OCI-LY7 (cell line): ENCODE results near the gene DCLK1.

Experiments
- EZH2phosphoT487 ChIP-seq: fragments of 200-600 bp; sonication (generic); IDR thresholded peaks from 2 replicates; pipeline ENCODE4 v1.6.1; 2018; ENCODE audit warnings: low read depth, borderline replicate concordance, mild to moderate bottlenecking, mixed run types, antibody characterized with exemption, low read length, moderate library complexity, mixed read lengths
- TF ChIP-seq, protein P1 (sequence below): fragments of 200-600 bp; sonication (generic); conservative IDR thresholded peaks from 2 replicates; pipeline ENCODE4 v1.5.1; 2014; ENCODE audit warnings: mild to moderate bottlenecking, antibody characterized with exemption, low read length, moderate library complexity, mixed read lengths

DNA sequence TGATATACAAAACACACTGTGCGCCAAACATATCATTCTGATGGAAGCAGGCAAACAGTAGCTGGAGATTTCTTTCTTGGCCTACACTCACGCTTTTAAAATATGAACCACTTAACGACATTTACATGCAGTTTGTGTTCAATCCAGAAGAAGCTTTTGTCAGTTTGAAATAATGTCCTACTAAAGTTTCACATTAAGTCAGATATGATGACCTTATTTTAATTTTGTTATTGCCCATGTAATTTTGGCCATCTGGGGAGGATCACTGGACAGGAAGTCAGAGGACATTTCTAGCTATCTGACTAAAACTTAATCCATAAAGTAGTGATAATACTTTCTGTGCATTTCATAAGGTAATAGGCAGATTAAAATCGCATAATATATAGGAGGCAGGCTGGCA is 98.1 kb downstream of the DCLK1 start:
- TF ChIP-seq, protein P1, sequence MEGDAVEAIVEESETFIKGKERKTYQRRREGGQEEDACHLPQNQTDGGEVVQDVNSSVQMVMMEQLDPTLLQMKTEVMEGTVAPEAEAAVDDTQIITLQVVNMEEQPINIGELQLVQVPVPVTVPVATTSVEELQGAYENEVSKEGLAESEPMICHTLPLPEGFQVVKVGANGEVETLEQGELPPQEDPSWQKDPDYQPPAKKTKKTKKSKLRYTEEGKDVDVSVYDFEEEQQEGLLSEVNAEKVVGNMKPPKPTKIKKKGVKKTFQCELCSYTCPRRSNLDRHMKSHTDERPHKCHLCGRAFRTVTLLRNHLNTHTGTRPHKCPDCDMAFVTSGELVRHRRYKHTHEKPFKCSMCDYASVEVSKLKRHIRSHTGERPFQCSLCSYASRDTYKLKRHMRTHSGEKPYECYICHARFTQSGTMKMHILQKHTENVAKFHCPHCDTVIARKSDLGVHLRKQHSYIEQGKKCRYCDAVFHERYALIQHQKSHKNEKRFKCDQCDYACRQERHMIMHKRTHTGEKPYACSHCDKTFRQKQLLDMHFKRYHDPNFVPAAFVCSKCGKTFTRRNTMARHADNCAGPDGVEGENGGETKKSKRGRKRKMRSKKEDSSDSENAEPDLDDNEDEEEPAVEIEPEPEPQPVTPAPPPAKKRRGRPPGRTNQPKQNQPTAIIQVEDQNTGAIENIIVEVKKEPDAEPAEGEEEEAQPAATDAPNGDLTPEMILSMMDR = no peak
- no peak for TF ChIP-seq EZH2phosphoT487
